Lung (tissue), 12 donors: ENCODE measurements around the gene ADD2. TPM values are rescaled to one million over a fixed set of nuclear protein-coding genes. Genes with fewer than 3 reads are reported as not detected.

Source experiments
- ATAC-seq: fragments of 200-7000 bp; cut with Tn5 transposase; one replicate; pipeline ENCODE4 v1.9.1; 2020; ENCODE audit warnings: moderate number of reproducible peaks; ENCODE audit not compliant: insufficient read depth, low FRiP score
- DNase-seq, 3 donors: peaks; one replicate each; pipeline ENCODE4 v3.0.0-alpha.2; 2013 to 2017
- H3K27ac ChIP-seq, 2 donors: one replicate each; pipeline ENCODE4 v1.5.1; 2013; ENCODE audit warnings: mild to moderate bottlenecking in 2 of 2, moderate library complexity in 2 of 2, control low read depth in 1 of 2, inconsistent platforms in 1 of 2, low read depth in 1 of 2, low read length in 1 of 2
- H3K27me3 ChIP-seq, 3 donors: one replicate each; pipeline ENCODE4 v1.5.1; 2013; ENCODE audit warnings: low read length in 2 of 3; ENCODE audit not compliant: control insufficient read depth in 3 of 3, insufficient read depth in 3 of 3
- H3K36me3 ChIP-seq, 4 donors: one replicate each; pipeline ENCODE4 v1.5.1; 2013; ENCODE audit warnings: low read length in 4 of 4, mild to moderate bottlenecking in 1 of 4, moderate library complexity in 1 of 4; ENCODE audit not compliant: control insufficient read depth in 4 of 4, insufficient read depth in 4 of 4
- H3K4me1 ChIP-seq, 5 donors: one replicate each; pipeline ENCODE4 v1.5.1; 2013; ENCODE audit warnings: low read length in 5 of 5, mild to moderate bottlenecking in 2 of 5, moderate library complexity in 1 of 5; ENCODE audit not compliant: control insufficient read depth in 5 of 5, insufficient read depth in 5 of 5
- H3K4me3 ChIP-seq: one replicate; pipeline ENCODE4 v1.5.1; 2013; ENCODE audit warnings: mild to moderate bottlenecking, control low read depth, moderate library complexity
- H3K9ac ChIP-seq, 2 donors: one replicate each; pipeline ENCODE4 v1.5.1; 2013; ENCODE audit warnings: low read length in 2 of 2, control low read depth in 1 of 2; ENCODE audit not compliant: insufficient read depth in 1 of 2
- H3K9me3 ChIP-seq, 4 donors: one replicate each; pipeline ENCODE4 v1.5.1; 2013; ENCODE audit warnings: low read length in 3 of 4, mild to moderate bottlenecking in 1 of 4, moderate library complexity in 1 of 4; ENCODE audit not compliant: control insufficient read depth in 4 of 4, insufficient read depth in 3 of 4
- WGBS, 2 donors: extraction: QIAGEN DNeasy Blood & Tissue Kit; methylation state at CpG; one replicate each; pipeline ENCODE4 v1.1.7; 2013; 5-methylcytosine and 5-hydroxymethylcytosine counted together
- polyA plus RNA-seq, 2 donors: library from polyadenylated mRNA; stranded (reverse); fragments of 200-250 nt; gene quantifications; one replicate each; pipeline ENCODE4 v1.2.1, GENCODE V29; 2013
- total RNA-seq, 2 donors: library from RNA; depleted of rRNA in 1 of 2; stranded (reverse); fragments of >200 nt in 1 of 2; gene quantifications; one replicate each; pipeline ENCODE4 v1.2.1, GENCODE V29; 2014 to 2021
- TF ChIP-seq, protein P1 (sequence below): IDR thresholded peaks from 2 replicates; pipeline ENCODE4 v1.5.1; 2012; ENCODE audit warnings: mild to moderate bottlenecking; ENCODE audit errors: control extremely low read depth, extremely low read depth
- donor health status: control.
- donor health status: control.
- donor health status: Bipolar disorder and iron deficiency.
- donor health status: healthy.
- donor health status: DM: yes; HTN: yes; CAD: no.

ADD2 gene
- total and polyA plus RNA-seq, 4 donors: 0.35 to 5.9 (median 1.8) TPM

DNA sequence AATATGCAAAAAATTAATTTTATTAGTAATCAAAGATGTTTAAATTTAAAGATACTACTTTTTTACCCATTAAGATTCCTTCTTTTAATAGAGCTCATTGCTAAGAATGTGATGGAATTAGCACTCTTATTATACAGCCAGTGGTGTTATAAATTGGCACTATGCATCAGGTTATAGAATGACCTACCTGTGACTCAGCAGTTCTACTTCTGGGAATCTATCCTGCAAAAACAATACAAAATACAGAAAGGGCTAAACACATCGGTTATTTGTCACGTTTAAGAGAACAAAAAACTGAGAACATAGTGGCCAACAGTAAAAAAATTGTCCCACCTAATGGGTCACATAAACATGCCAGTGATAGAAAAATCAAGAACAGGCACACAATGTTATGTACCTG, 9.4 kb upstream of the ADD2 start:
- peaks cover 0 to 4% (median 0%) of the 10 kb centered on the region in 4 donors for H3K9me3 ChIP-seq
- H3K27me3 ChIP-seq: peaks cover 0 to 7% (median 0%) of the 10 kb centered on the region in 3 donors
- peaks cover 0 to 34% (median 0%) of the 10 kb centered on the region in 5 donors for H3K4me1 ChIP-seq
- TF ChIP-seq, protein P1, sequence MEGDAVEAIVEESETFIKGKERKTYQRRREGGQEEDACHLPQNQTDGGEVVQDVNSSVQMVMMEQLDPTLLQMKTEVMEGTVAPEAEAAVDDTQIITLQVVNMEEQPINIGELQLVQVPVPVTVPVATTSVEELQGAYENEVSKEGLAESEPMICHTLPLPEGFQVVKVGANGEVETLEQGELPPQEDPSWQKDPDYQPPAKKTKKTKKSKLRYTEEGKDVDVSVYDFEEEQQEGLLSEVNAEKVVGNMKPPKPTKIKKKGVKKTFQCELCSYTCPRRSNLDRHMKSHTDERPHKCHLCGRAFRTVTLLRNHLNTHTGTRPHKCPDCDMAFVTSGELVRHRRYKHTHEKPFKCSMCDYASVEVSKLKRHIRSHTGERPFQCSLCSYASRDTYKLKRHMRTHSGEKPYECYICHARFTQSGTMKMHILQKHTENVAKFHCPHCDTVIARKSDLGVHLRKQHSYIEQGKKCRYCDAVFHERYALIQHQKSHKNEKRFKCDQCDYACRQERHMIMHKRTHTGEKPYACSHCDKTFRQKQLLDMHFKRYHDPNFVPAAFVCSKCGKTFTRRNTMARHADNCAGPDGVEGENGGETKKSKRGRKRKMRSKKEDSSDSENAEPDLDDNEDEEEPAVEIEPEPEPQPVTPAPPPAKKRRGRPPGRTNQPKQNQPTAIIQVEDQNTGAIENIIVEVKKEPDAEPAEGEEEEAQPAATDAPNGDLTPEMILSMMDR: no peak
- no peak for ATAC-seq
- no peak overlapping the region for H3K4me3 ChIP-seq
- 58 to 60% methylated on average over 2 of the region's 2 CpGs for WGBS, 2 donors
- no peak overlapping the region for H3K27ac ChIP-seq
- H3K9ac ChIP-seq: no peak overlapping the region
- H3K36me3 ChIP-seq: no peaks in the 10 kb centered on the region
- no peak for DNase-seq

DNA sequence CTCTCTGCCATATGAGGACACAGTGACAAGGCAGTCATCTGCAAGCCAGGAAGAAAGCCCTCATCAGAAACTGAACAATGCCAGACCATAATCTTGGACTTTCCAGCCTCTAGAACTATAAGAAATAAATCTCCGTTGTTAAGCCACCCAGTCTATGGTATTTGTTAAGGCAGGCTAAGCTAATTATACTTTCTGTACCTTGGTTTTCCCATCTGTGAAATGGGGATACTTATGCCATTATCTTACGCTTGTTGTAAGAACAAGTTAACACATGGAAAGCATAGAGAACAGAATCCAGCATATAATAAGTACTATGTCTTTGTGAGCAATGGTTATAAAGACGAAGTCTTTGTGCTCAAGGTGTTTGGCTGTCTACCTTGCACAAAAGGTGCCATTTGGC, 8.3 kb upstream of the ADD2 start:
- 94 to 95% methylated on average over 3 of the region's 3 CpGs for whole genome bisulfite sequencing, 2 donors
- no peak overlapping the region for H3K27ac ChIP-seq
- no peak for DNase-seq
- peaks cover 0 to 7% (median 0%) of the 10 kb centered on the region in 3 donors for H3K27me3 ChIP-seq
- no peak for ATAC-seq
- H3K9me3 ChIP-seq: peaks cover 0 to 4% (median 0%) of the 10 kb centered on the region in 4 donors
- no peak overlapping the region for H3K9ac ChIP-seq
- peaks cover 0 to 34% (median 0%) of the 10 kb centered on the region in 5 donors for H3K4me1 ChIP-seq
- no peak overlapping the region for H3K4me3 ChIP-seq
- no peaks in the 10 kb centered on the region for H3K36me3 ChIP-seq
- TF ChIP-seq, protein P1: no peak

- Histone ChIP-seq H3K27ac (no peak overlapping the region), H3K9ac (no peak overlapping the region), H3K4me1 (peaks cover 0 to 25% (median 0%) of the 10 kb centered on the region in 5 donors), H3K4me3 (no peak overlapping the region), H3K9me3 (peaks cover 0 to 4% (median 0%) of the 10 kb centered on the region in 4 donors), H3K27me3 (peaks cover 0 to 7% (median 0%) of the 10 kb centered on the region in 3 donors), H3K36me3 (no peaks in the 10 kb centered on the region)
- ATAC-seq: no peak
- TF ChIP-seq, protein P1: no peak
- WGBS, 2 donors: 64 to 71% methylated on average over 2 of the region's 2 CpGs
- DNase-seq: no peak
These were observed 7.1 kb upstream of the ADD2 start for GRCh38 chr2:70775141-70775540.
